HT1080 (cell line): ENCODE measurements around the gene MRPL52. TPM values are rescaled to one million over a fixed set of nuclear protein-coding genes. Genes with fewer than 3 reads are reported as not detected.
"Not testable (repeated sequence)": the region's sequence is repeated elsewhere in the genome, so short reads cannot be mapped to it uniquely, and the experiment has no call there.

ENCODE experiments used
- DNase-seq: peaks from one replicate; pipeline ENCODE4 v3.0.0-alpha.2; 2015; ENCODE audit warnings: low read depth
- polyA plus RNA-seq, 2 experiments: library from polyadenylated mRNA; depleted of rRNA; stranded (reverse); fragments of >200 nt; gene quantifications; 2 replicates each; pipeline ENCODE4 v1.2.3, GENCODE V29; 2015
- total RNA-seq: library from RNA; depleted of rRNA; stranded (reverse); fragments of >200 nt; shearing (Covaris generic); gene quantifications from 2 replicates; pipeline ENCODE4 v1.2.3, GENCODE V29; 2014; rRNA removed

MRPL52 gene
- 106 and 146 TPM in 2 replicates for total RNA-seq
- 143 and 233 TPM in 2 replicates for polyA plus RNA-seq (2015; cell fraction: cytosol; rRNA removed)
- polyA plus RNA-seq (2015; cell fraction: nucleus; rRNA removed) = 118 and 121 TPM in 2 replicates

DNA sequence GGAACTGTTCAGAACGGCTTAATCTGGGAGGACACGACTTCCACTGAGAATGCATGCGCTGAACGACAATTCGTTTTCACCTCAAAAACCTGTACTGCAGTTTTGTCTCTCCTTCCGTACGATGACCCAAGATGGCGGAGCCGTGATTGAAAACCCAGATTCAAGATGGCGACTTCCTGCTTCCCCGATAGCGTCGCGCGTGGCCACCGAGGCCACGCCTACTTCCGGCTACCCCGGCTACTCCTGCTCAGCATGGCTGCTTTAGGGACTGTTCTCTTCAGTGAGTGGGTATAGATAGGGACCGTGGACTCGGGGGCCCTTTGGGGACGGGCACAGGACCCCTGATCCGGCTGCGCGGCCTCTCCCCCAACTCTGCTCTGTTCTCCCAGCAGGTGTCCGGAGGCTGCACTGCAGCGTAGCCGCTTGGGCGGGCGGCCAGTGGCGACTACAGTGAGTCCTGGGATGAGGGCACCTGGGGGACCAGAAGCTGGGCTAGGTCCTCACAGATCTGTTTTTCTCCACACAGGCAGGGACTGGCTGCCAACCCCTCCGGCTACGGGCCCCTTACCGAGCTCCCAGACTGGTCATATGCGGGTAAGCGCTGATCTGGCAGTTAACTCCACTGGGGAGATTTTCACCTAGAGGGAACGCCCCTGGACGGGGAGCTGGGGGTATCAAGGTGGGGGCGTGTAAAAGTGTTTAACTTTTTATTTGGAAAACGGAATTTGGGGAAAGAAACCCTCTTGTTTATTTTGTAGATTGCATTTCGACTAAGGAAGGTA lies at the start of gene MRPL52:
Gene MRPL52, plus strand, starts transcription at position 227 of the 782 bp plus-strand sequence. Its CDS starts 26 bp downstream, at position 253.
- DNase-seq = peak; percentile 88

- DNase-seq = peak; percentile 41
These were observed 49.5 kb upstream of the MRPL52 start for GRCh38 chr14:22780105-22780679.

GRCh38 chr14:22780941-22781300 lies 48.8 kb upstream of the MRPL52 start:
- DNase-seq = no peak

- peak; percentile 69 for DNase-seq
These were observed 48.2 kb upstream of the MRPL52 start for GRCh38 chr14:22781301-22781991.

GRCh38 chr14:22786685-22787084 lies 43.0 kb upstream of the MRPL52 start:
- no peak for DNase-seq

DNA sequence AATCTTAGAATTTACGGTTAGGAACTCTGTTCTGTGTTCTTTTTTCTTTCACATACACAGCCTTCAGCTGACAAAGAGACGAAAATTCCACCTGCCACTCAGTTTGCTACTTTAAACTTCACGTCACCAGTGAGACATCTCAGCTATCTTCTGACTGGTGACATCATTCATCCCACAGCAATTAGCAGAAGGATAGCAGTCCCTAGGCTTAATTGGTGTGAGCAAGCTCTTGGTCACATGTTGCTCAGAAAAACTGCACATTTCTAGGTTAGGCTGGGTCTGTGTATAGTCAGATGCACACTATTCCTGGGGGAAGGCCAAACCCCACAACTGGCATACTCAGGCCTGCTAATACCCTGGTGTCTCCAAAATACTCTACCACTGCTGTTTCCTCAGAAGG lies 38.4 kb upstream of the MRPL52 start:
- peak; percentile 67 for DNase-seq

DNA sequence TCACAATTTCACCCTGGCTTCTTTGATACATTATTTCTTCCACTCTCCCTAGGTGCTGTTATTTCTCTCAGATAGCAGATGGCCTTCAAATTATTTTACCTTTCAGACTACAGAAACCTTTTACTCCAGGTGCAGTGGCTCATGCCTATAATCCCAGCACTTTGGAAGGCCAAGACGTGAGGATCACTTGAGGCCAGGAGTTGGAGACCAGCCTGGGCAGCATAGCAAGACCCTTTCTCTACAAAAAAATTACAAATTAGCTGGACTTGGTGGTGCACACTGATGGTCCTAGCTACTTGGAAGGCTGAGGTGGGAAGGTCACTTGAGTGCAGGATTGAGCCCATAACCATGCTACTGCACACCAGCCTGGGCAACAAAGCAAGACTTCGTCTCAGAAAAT lies 37.5 kb upstream of the MRPL52 start:
- no peak for DNase-seq

DNA sequence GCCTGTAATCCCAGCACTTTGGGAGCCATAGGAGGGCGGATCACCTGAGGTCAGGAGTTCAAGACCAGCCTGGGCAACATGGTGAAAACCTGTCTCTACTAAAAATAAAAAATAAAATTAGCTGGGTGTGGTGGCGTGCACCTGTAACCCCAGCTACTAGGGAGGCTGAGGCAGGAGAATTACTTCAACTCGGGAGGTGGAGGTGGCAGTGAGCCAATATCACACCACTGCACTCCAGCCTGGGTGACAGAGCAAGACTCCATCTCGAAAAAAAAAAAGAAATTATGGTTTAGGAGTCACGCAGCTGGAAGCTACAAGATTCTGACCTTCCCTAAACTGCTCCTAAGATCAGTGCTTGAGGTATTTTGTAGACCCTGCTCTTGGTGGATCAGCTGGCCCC lies 36.1 kb upstream of the MRPL52 start:
- not testable (repeated sequence) for DNase-seq

- no peak for DNase-seq
These were observed 35.7 kb upstream of the MRPL52 start for GRCh38 chr14:22793976-22794375.

- no peak for DNase-seq
These were observed 35.1 kb upstream of the MRPL52 start for GRCh38 chr14:22794551-22794951.

DNA sequence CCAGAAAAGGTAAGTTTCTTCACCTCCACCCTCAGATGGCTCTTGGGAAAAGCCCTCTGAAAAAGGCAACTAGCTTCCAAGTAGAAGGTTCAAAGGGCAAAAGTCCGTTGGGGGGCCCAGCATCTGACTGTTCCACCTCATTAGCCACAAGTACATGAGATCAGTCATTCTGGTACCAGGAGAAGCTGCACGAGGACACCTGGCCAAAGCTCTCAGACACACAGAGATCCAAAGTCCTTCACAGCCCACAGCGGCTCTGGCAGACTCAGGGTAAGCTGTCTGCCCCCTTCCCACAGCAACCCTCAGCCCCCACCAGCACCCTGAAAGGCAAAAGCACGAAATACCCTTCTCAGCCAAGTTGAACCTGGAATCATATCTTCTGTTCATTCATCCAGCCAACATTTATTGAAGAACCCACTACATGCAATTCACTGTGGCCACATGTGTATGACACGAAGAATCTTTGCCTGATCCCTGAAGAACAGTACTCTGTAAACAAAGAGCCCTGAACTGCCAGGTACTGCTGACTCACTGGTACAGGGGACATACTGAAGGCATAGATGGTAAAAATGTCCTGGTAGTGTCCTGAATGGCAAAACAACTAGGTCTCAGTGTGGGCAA lies 33.5 kb upstream of the MRPL52 start:
- DNase-seq = no peak

DNA sequence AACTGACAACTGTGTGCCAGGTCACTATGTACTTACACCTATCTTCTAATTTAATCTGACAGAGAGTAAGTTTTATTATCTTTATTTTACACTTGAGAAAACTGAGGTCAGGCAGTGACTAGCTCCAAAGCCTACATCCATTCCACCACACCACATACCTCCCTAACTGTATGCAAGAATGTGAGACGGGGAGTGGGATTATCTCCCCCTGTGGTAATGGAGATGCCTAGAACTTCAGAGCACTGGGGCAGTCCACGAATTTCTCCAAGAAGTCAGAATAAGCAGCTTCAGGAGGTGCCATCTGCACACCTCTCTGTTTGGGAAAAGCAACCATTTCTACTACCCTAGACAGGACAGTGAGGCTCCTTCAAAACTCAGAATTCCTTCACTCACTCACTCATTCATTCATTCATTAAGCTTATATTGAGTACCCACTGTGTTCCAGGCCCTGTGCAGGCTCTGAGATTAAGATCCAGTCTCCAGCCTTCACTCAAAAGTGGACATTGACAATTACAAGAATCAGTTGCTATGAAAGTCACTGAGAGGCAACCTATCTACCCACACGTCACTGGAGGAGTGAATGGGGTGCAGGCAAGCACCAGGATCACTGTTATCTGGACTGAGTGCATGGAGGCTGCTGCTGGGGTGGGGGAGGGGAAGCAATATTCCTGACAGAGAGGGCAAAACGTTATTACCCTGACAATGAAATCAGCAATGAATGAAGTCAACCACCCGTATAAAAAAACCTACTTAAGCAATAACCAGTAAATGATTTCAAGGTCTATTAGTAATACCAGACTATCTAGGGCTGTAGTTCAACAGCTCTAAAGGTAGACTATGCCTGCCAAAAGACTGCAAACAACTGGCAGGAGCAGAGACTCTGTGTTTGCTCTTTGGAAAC lies 32.4 kb upstream of the MRPL52 start:
- no peak for DNase-seq

DNA sequence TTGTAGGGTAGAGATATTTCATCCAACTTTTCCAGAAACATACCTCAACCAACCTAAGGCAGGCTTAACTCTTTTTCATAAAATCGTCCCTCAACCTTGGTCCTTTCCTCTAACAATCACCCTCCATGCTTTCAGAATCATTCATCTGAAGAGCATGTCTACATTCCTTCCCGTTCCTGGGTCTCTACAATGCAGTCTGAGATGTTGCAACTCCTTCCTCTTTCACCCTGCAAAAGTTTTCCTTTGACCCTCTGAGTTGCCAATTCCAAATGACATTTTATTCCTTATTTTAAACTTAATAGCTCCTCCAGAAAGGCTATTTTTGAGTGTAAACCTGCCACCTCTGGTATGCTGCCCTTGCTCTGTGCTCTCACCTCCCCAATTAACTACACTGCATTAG lies 31.2 kb upstream of the MRPL52 start:
- DNase-seq = no peak

DNA sequence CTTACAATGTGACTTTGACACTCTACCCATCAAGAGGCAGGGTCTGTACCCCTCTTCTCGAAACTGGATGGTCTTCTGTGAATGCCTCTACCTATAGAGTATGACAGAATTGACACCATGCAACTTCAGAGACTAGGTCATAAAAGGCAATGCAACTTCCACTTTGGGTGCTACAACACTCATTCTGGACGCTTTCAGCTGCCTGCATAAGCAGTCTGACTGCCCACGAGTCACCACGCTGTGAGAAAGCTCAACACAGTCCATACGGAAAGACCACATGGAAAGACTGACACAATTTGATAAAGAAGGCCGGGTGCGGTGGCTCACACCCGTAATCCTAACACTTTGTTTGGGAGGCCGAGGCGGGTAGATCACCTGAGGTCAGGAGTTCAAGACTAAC lies 29.3 kb upstream of the MRPL52 start:
- no peak for DNase-seq

DNA sequence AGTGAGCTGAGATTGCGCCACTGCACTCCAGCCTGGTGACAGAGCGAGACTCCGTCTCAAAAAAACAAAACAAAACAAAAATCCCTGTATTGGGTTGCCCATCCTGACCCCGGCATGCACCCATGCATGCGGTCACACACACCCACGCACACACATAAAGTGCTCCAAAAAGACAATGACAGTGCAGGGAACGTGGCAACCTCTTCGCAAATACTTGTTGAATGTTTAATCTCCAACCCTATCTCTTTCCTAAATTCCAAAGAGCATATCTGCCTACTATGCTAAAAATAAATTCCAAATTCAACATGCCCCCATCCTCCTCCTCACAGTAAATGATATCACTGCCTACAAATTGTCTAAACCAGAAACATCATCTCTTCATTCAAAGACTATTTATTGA lies 28.0 kb upstream of the MRPL52 start:
- DNase-seq = no peak

DNA sequence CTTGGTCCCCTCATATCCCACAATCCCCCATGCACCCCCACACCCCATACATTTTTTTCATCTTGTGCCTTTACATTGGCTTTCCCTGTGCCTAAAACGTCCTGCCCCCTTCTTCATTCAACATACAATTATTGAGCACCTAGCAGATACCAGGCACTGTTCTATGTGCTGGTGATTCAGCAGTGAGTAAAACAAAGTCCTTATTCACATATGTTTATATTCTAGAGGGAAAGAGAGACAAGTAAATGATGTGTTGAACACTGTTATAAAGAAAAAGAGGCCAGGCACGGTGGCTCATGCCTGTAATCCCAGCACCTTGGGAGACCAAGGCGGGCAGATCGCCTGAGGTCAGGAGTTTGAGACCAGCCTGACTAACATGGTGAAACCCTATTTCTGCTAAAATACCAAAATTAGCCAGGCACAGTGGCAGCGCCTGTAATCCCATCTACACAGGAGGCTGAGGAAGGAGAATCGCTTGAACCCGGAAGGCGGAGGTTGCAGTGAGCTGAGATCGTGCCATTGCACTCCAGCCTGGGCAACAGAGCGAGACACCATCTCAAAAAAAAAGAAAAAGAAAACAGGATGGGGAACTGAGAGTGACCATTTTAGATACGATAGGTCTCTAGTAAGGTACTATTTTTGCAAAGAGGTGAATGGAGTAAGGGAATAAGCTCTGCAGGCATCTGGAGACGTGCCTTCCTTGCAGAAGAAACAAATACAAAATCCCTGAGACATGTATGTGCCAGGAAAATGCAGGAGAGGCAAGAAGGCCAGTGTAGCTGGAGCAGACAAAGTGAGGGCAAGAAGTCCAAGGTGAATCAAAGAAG lies 26.6 kb upstream of the MRPL52 start:
- DNase-seq = no peak

- no peak for DNase-seq
These were observed 26.1 kb upstream of the MRPL52 start for GRCh38 chr14:22803687-22803974.

GRCh38 chr14:22805235-22805634 lies 24.5 kb upstream of the MRPL52 start:
- DNase-seq = not testable (repeated sequence)

DNA sequence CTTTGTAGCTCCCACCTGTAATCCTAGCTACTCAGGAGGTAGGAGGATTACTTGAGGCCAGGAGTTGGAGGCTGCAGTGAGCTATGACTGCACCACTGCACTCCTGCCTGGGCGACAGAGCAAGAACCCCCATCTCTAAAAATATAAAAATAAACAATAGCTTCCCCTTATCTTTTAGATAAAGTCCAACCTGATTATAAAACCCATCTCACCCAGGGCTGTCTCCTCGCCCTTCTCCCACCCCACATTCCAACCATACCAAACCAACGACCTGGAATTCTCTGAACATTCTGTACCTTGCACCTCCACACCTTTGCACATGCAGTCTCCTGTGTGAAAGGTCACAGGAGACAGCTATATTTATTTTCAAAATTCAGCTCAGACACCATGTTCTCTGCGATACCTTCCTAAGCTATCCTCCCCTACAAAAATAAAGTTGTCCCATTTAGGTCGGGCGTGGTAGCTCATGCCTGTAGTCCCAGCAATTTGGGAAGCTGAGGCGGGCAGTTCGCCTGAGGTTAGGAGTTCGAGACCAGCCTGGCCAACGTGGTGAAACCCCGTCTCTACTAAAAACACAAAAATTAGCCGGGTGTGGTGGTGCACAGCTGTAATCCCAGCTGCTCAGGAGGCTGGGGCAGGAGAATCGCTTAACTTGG lies 22.1 kb upstream of the MRPL52 start:
- no peak for DNase-seq
